ENCODE data around the gene ZNF501. TPM values are rescaled to one million over a fixed set of nuclear protein-coding genes. Genes with fewer than 3 reads are reported as not detected.

ZNF501 gene
- total RNA-seq, 4 donors from 2014 or later = 2.8 to 15.9 (median 4.6) TPM

GRCh38 chr3:44771424-44772098, 42.1 kb downstream of the ZNF501 start:
- Histone ChIP-seq H3K4me3 (replicated peaks in 1 of 3) (no peak overlapping the region), H3K9me3 (no peaks in the 10 kb centered on the region), H3K27me3 (no peaks in the 10 kb centered on the region), H3K27ac (no peak overlapping the region), H3K36me3 (no peaks in the 10 kb centered on the region), H3K4me1 (no peaks in the 10 kb centered on the region)
- no peak for DNase-seq
- intact Hi-C loops (cut with DNase I) = no loop called here
- WGBS, 2 donors = 95 to 99% methylated on average over 1 of the region's 1 CpG
- no peak for TF ChIP-seq CTCF (IDR thresholded peaks at IDR 0.05)
- TF ChIP-seq POLR2A (IDR thresholded peaks at IDR 0.05) = no peak

GRCh38 chr3:44772099-44772442, 42.6 kb downstream of the ZNF501 start:
- Histone ChIP-seq H3K4me3 (replicated peaks in 1 of 3) (no peak overlapping the region), H3K9me3 (no peaks in the 10 kb centered on the region), H3K27ac (no peak overlapping the region), H3K4me1 (no peaks in the 10 kb centered on the region), H3K27me3 (no peaks in the 10 kb centered on the region), H3K36me3 (no peaks in the 10 kb centered on the region)
- WGBS, 2 donors = 97 to 98% methylated on average over 1 of the region's 1 CpG
- intact Hi-C loops (cut with DNase I) = no loop called here
- no peak for DNase-seq
- TF ChIP-seq CTCF (IDR thresholded peaks at IDR 0.05) (no peak), POLR2A (IDR thresholded peaks at IDR 0.05) (no peak)

GRCh38 chr3:44782891-44783290, 53.5 kb downstream of the ZNF501 start:
- Histone ChIP-seq H3K36me3 (no peaks in the 10 kb centered on the region), H3K27me3 (no peaks in the 10 kb centered on the region), H3K27ac (no peak overlapping the region), H3K9me3 (no peaks in the 10 kb centered on the region), H3K4me3 (replicated peaks in 1 of 3) (no peak overlapping the region), H3K4me1 (no peaks in the 10 kb centered on the region)
- TF ChIP-seq CTCF (IDR thresholded peaks at IDR 0.05) (no peak), POLR2A (IDR thresholded peaks at IDR 0.05) (no peak)
- intact Hi-C loops (cut with DNase I) = no loop called here
- 95 to 96% methylated on average over 4 of the region's 4 CpGs for WGBS, 2 donors
- DNase-seq = no peak

Other genes starting within 250 kb of the ZNF501 start
- 10 to 100 TPM in 2 of 4 donors, 1 to 10 TPM in 2; 6.1 to 12.0 (median 10.0) TPM for gene ZKSCAN7, start 174.4 kb upstream of the ZNF501 start, total RNA-seq
- gene ZNF660, start 144.7 kb upstream of the ZNF501 start, total RNA-seq = 1 to 10 TPM; 2.8 to 9.2 (median 5.4) TPM
- gene ZNF197, start 104.6 kb upstream of the ZNF501 start, total RNA-seq = 10 to 100 TPM; 17.4 to 39.2 (median 26.9) TPM
- 10 to 100 TPM in 3 of 4 donors, 1 to 10 TPM in 1; 8.6 to 19.2 (median 12.5) TPM for gene ZNF35, start 80.9 kb upstream of the ZNF501 start, total RNA-seq
- 10 to 100 TPM in 1 of 4 donors, 1 to 10 TPM in 3; 6.4 to 11.1 (median 8.2) TPM for gene ZNF502, start 17.0 kb upstream of the ZNF501 start, total RNA-seq
- gene KIAA1143, start 32.0 kb downstream of the ZNF501 start, total RNA-seq = 10 to 100 TPM; 28.4 to 38.7 (median 30.4) TPM
- gene KIF15, start 32.2 kb downstream of the ZNF501 start, total RNA-seq = 1 to 10 TPM in 1 of 4 donors, under 1 TPM in 2, not detected in 1; 0.15 to 1.8 (median 0.33) TPM
- gene TMEM42, start 132.3 kb downstream of the ZNF501 start, total RNA-seq = 10 to 100 TPM; 12.2 to 48.6 (median 27.9) TPM
- gene TGM4, start 145.0 kb downstream of the ZNF501 start, total RNA-seq = under 1 TPM in 2 of 4 donors, not detected in 2; 0.13 to 0.33 TPM
- gene ZDHHC3, start 246.5 kb downstream of the ZNF501 start, total RNA-seq = 10 to 100 TPM; 46.0 to 94.3 (median 76.0) TPM
- gene EXOSC7, start 246.6 kb downstream of the ZNF501 start, total RNA-seq = 10 to 100 TPM; 33.1 to 57.5 (median 56.3) TPM